NCI-H510A treated with DMSO at 0.1 percent for 48 hours (cell line): ENCODE data around the gene CDK9.

Source experiments
- DNase-seq: peaks from one replicate; lab custom pipeline; 2025; lab: John Stamatoyannopoulos, UW

Gene CDK9

DNA sequence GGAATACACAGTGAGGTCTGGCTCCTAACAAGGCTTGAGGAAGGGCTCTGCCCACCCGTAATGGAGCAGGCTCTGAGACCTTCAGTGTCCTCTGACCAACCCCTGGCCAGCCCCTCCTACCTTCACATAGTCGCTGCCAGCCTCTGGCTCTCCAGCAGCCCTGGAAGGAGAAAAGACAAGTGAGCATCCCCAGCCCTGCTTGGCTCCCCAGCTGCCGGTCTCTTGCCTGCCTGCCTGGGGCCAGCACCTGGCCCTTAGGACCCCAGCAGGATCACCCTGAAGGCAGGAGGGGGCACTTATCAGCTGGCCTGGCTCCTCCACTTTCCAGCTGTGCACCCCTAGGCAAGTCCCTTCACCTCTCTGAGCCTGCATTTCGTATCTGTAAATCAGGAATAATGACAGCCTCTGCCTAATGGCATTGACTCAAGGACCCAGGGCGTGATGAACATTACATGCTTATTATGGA is 24.3 kb upstream of the CDK9 start:
- no peak for DNase-seq

DNA sequence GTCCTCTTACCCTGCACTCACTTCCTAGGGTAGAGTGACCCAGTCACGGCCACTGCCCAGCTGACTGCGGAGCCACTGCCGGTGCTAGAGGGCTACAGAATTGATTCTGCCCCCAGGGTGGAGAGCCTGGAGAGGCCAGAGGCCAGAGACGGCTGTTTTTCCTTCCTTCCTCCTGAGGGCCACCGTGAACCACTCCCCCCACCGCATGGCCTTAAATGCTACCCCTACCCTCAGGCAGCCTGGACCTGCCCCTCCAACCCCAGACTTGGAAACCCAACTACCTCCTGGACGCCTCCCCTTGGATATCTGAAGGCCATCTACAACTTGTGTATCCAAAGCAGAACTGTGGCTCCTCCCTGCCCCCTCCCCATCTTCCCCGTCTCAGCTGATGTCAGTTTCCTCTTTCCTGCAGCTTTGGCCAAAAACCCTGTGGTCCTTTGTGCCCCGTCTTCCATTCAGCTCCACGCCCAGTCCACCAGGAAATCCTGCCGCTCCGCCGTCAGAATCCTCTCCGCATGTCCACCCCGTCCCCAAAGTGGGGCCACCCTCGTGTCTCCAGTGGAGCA is 23.6 kb upstream of the CDK9 start:
- no peak for DNase-seq

DNA sequence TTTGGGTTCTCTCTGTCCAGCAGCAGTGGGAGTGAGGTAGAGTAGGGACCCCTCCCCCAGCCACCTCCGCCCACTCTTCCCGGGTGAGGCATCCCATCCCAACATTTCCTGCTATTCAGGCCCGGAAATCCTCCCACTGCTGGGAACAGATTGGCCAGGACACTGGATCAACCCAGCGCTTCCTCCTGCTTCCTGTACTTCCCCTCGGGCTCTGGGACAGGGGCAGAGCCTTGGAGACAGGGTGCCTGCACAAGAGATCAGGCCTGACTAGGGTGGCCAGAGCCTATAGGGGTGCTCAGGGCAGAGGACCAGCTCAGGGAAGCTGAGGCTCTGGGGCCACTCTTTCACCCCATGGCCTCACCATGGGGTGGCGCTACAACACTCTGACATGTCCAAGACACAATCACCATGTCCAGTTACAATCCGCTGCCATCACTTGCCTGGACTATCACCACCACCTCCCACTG is 21.9 kb upstream of the CDK9 start:
- no peak for DNase-seq

DNA sequence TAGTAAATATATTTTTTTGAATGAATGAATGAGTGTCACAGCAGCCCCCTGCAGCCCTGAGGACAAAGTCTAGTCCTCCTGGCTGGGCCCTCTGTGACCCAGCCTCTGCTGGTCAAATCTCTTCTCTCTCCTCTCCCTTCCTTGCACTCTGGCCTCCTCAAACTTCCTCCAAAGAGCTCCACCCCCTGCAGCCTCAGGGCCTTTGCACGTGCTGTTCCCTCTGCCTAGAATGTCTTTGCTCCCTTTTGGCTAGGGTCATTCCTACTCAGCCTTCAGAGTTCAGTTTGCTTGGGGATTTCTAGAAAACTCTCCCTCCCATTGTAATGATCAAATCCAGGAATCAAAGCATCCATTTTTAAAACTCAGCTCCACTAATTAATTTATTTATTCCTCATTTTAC is 20.4 kb upstream of the CDK9 start:
- DNase-seq: no peak

DNA sequence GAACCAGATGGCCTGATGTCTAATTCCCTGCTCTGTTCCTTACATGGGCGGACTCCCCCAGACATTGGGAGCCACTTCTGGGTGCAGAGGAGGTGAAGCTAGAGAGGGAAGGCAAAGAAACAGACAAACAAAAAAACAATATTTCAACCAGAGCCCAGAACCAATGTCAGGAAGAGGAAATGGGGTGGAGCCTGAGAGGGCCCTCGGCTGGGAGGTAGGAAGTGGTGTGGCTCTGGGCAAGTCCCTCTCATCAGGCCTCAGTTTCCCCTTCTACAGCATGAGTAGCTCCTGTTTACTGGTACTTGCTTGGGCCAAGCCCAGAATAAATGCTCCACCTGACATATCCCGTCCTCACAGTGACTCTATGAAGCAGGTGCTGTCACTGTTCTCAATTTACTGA is 18.4 kb upstream of the CDK9 start:
- no peak for DNase-seq

DNA sequence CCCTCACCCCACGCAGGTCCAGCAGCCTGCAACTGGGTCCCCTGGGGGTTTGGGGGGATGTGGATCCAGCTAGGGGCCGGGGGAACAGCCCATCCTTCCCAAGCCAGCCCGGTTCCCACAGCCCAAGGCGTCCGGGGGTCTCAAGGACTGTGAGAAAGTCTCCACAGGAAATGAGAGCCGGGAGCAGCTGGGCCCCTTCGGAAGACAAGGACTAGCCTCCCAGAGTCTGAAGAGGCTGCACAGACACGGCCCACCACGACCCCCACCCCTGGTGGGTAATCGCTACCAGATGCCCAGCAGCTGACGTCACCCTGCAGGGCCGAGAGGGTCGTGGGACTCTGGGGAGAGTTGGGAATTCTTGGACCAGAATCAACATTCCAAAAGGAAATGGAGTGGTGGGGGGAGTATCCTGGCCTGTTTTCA is 17.9 kb upstream of the CDK9 start:
- no peak for DNase-seq

DNA sequence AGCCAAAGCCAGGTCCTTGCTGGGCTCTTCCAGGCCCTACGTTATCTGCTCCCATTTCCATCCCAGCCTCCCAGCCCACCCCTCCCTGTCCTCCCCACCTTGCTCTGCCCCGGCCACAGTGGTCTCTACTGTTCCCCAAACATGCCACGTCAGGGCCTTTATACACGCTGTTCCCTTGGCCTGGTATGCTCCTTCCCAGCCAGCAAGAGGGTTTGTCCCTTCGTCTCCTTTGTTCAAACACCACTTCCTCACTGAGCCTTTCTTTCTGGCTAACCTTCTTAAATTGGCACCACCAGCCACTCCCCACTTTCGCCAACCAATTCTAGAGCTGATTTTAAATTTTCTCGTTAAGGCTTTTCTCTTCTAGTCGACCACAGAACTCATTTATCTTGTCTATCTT is 17.1 kb upstream of the CDK9 start:
- no peak for DNase-seq

DNA sequence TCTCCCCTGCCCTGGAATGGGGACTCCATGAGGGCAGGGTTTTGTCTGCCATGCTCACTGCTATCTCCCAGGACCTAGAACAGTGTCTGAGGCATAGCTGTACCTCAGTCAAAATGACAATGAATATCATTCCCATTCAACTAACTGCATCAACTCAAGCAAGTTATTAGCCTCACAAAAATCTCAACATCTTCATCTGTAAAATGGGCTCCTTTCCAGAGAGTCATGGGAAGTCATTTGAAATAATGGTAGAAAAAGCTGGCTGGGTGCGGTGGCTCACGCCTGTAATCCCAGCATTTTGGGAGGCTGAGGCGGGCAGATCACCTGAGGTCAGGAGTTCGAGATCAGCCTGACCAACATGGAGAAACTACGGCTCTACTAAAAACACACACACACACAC is 16.7 kb upstream of the CDK9 start:
- DNase-seq: no peak

DNA sequence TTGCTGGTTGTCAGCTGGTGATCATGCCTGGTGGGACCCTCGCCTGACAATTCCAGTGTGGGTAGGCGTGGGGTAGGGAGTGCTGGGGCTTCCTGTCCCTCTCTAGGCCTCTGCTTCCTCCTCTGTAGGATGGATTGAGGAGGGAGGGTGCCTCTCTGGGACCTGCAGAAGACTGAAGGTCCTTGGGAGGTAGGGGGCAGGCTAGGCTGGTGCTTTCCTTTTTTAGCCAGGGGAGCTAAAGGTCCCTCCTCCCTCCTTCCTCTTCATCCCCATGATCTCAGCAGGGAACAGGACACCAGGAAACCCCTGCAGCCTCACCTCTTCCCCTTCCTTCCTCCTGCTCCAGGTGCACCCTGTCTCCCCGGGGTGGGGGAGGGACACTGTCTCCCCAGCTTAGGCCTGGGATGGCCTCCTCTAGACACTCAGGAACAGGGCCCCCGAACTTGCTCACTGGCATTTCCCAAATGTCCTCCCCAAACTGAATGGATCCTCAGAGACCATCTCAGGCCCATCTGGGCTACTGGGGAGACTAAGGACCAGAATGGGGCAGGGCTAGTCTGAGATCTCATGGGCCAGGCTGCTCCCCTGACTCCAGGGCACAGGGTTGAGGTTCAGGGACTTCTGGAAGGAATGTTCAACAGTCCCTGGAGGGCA is 15.8 kb upstream of the CDK9 start:
- no peak for DNase-seq

DNA sequence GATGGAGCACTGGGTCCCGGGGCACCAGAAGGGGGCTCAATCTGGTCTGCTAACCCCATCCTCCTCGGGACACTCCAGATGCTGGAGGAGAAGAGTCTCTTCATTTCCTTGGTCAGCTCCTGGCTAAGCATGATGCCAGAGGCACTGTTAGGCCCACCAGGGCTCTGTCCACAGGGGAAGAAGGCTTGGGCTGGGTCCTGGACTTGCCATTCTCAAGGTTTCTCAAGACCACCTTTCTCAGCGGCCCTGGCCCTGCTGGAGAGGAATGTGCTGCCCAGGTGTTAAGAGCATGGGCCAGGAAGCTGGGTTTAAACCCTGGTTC is 15.3 kb upstream of the CDK9 start:
- no peak for DNase-seq

DNA sequence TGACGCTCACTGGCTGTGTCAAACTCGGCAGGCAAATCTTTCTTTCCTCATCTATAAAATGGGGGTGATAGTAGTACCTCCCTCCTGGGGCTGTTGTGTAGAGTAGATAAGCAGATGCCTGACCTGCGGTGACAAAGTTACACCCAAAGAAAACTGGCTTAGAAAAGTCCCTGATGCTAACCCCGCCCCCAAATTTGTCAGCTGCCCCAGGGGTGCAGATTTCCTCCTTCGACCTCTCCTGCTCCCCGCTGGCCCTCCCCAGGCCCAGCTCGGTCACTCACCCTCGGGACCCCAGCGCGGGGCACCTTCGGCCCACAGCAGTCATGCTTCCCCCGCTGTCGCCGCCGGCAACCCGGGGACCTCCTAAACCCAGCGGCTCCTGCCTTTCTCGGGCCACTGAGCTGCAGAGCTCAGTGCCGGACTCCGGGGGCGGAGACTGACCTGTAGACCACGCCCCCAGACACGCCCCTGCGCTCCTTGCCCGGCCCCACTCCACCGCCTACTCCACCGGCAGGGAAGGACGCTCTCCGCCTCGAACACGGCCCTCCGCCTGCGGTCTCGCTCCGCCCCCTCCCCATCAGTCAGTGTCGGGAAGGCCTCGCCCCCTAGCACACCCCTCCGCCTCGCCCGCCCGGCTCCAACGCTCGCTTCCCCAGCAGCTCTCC is 14.8 kb upstream of the CDK9 start:
- peak; percentile 96 for DNase-seq

DNA sequence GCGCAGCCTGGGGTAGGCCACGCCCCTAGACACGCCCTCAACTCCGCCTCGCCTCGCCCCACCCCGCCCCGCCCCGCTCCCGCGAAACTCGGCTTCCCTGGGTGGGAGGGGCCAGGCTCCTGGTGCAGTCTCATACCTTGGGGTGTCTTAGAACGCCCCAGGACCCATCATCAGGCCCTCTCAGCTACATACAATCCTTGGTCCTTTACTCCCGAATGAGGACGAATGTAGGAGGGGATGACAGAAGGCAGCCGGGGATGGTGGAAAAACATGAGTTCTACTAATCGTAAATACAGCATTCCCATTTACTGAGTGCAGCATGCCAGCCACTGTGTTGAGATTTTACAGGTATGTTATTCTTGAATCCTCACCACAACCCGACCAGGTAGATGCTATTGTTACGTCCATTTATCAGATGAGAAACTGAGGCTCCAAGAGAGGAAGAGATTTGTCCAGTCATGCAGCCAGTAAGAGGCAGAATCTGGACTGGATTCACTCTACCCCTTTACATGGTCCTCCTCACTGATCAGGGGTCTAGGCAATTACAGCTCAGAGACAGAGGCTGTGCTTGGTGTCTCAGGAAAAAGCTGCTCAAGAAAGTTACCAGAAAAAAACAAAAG is 14.2 kb upstream of the CDK9 start:
- DNase-seq: no peak

DNA sequence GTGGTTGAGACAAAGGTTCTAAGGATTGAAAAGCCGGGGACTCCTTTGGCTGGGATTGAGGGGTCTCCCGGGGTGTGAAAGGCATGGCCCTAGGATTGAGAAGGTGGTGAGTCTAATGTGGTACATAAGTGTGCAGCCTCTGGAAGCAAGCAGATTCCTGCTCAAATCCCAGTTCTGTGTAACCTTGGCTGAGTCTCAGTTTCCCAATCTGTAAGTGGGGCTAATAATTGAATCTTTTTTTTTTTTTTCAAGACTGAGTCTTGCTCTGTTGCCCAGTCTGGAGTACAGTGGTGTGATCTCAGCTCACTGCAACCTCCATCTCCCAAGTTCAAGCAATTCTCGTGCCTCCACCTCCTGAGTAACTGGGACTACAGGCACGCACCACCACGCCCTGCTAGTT is 13.2 kb upstream of the CDK9 start:
- no peak for DNase-seq

DNA sequence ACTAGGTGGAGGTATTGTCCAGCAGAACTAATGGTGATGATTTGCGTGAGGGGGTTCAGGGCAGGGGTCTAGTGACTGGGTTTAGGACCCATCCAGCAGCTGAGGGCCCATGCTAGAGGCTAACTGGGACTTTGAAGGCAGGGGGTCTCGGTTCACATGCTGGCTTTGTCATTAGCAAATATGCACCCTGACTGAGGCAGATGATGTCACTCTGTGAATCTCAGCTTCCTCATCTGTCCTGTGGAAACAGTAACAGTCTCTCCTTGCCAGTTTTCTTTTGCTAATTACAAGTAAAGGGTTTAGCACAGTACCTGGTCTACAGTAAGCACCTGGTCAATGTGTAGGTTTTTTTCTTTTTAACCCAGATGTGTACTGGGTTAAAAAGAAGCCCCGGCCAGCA is 12.6 kb upstream of the CDK9 start:
- DNase-seq: no peak

DNA sequence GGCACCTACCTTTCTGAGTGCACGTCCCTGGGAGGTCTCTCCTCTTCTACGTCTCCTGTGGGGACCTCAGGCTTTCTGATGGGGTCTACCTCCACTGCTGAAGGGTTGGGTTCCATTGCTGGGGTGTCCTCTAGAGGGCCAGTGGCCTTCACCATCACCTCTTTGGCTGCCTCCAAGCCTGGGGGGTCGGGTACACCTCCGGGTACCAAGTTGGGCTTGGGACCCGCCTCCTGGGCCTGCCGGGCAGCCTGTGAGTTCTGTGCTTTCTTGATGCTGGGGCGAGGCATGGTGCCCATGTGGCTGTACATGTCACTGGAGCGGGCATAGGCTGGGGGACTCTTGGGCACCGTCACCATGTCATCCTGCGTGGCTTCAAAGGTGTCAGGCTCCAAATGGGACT is 11.9 kb upstream of the CDK9 start:
- DNase-seq: no peak

DNA sequence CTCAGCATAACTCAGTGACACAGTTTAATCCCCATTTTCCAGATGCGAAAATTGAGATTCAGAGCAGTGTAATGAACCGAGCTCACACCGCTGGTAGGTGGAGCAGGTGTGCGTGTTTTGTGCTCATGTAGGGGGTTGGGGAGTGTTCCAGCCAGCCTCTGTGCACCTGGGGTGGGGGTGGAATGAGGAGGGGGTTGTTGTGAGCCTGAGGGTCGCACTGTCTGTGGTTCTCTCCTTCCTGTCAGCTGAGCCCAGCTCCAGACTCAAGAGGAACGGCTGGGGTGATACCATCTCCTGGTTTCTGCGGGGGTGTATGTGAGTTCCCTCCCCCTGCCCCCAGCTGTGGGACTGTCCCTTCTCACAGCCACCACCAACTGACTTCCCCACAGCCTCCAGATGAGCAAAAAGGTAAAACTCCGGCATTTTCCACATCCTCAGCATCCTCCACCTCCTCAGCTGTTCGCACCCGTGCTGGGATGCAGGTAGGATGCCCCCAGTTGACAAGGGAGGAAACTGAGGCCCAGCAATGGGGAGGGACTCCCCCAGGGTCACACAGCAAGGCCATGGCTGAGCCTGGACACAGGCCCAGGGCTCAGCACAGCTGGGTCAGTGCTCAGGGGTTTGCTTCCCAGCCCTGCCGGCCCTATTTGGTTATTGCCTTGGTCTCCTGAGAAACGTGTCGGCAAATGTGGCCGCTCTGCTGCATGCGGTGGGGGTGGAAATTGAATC is 9.5 kb upstream of the CDK9 start:
- DNase-seq: peak; percentile 14

DNA sequence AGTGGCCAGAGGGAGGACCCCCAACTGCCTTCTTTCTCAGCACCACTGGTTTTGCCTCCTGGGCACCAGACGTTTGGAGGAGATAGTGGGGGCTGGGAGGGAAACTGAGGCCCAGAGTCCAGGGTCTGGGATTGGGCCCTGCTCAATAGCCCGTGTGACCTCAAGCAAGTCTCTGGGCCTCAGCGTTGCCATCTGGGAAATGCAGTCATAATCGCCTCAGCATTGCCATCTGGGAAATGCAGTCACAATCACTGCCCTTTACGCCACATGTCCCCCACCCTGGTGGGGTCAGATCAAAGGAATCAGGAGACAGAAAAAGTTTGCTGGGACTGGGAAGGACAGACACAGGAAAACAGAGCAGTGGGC is 8.9 kb upstream of the CDK9 start:
- no peak for DNase-seq

DNA sequence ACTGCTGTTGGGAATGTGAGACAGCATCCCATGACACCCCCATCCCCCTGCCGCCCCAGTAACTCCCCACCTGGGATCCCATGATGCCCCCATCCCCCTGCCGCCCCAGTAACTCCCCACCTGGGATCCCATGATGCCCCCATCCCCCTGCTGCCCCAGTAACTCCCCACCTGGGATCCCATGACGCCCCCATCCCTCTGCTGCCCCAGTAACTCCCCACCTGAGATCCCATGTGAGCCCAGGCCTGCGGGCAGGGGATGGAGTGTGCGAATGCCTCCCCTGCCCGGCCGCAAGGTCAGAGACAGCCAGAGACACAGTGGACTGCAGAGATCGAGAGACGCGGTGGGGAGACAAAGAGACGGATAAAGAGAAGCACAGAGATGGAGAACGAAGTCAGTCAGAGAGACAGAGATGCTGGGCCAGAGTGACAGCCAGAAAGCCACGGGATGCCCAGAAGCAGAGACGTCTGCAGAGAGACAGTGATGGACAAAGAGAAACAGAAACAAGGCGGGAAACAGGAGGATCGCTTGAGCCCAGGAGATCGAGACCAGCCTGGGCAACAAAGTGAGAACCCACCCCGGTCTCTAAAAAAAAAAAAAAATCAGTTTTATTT is 8.4 kb upstream of the CDK9 start:
- DNase-seq: no peak

DNA sequence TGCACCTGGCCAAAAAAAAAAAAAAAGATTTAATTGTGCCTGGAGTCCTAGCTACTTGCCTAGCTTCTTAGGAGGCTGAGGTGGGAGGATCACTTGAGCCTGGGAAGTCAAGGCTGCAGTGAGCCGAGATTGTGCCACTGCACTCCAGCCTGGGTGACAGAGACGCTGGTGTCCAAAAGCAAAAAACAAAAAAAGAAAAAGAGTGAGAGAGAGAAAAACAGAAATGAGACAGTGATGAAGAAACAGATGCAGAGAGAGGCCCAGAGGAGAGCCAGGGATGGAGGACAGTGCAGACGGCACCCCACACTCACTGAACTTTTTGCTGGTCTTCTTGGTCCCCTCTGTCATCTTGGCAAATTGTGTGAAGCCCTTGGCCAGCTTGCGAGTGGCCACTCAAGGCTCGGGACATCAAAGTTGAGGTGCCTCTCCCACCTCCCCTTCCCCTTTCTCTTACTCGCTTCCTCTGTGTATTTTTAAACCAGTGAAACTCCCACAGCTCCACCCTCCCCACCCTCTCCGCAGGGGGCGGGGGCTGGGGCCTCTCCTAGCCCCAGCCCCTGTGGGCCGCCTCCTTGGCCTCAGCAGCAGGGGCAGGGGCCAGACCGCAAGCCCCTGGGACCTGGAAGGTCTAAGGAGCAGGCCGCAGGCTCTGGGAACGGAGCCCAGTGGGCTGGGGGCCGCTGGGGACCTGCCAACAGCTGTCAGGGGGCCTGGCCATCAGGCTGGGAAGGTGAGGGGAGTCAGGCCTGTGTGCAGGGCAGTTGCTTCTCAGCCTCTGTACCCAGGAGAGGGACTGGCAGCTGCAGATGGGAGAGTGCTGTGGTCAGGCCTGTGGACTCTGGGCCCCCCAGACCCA is 7.3 kb upstream of the CDK9 start, which contains the start of gene SH2D3C:
SH2D3C (minus strand) TSS at position 387 of the 856 bp plus-strand sequence; CDS start at position 348, 39 bp downstream.
- no peak for DNase-seq

DNA sequence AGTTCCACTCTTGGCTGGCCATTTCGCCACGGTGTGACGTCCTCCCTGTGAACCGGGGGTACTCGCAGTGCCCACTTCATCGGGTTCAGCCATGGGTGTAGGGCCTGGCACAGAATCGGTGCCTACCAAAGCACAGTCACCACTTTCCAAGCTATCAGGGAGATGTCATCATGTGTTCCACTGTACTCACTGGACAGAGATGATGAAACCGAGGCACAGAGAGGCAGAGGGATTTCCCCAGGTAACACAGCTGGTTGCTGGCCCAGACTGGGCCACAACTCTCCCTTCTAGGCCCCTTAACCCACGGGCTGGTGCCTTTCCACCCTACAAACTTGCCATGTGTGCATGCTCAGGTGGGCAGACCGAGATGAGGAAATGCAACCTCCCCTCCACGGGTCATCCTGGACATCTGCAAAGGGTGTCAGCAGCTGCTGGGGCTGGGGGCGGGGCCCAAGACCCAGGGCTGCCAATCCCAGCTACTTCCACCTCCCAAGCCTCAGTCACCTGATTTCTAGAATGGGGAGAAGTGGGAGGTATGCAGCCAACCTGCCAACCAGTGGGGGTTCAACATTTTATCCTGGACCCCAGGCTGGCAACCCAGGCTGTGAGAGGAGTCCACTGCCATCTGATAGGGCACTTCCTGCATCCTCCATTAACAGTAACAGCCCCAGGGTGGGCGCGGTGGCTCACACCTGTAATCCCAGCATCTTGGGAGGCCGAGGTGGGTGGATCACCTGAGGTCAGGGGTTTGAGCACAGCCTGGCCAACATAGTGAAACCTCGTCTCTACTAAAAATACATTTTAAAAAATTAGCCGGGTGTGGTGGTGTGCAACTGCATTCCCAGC is 6.5 kb upstream of the CDK9 start:
- no peak for DNase-seq
